Subcutaneous adipose tissue (tissue), 4 donors: ENCODE measurements around the gene AGPAT4. TPM values are rescaled to one million over a fixed set of nuclear protein-coding genes. Genes with fewer than 3 reads are reported as not detected.

Source experiments
- CTCF ChIP-seq: fragments of 450-650 bp; IDR thresholded peaks from one replicate; pipeline ENCODE4 v1.5.1; 2016; ENCODE audit warnings: low read depth, mild to moderate bottlenecking, control low read depth, antibody characterized with exemption, moderate library complexity
- total RNA-seq, 4 donors: library from RNA; depleted of rRNA; stranded (reverse); fragments of >200 nt; gene quantifications; one replicate each; pipeline ENCODE4 v1.1.0, GENCODE V29; 2016

The AGPAT4 gene
- total RNA-seq, 4 donors from 2014 or later: 5.1 to 18.5 (median 7.6) TPM

GRCh38 chr6:161191671-161192070 lies 82.2 kb downstream of the AGPAT4 start:
- no peak for TF ChIP-seq CTCF

DNA sequence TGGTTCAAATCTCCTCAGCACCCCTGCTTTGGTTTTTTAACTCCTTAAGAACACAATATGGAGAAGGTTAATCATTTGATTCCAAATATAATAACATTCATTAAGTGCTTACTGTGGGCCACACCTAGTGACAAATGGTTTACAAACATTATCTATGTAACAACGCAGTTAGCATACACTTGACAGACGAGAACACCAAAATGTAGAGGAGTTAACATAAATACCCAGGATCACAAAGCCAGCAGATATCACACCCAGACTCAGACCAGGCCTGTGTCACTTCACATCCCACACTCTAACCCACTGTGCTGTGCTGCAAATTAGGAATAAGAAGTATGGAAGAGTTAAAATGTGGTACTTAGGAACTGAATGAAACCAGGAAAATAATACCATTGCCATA lies 82.9 kb downstream of the AGPAT4 start:
- TF ChIP-seq CTCF: no peak

- no peak for TF ChIP-seq CTCF
Measured at GRCh38 chr6:161189891-161190290, 84.0 kb downstream of the AGPAT4 start.

- no peak for TF ChIP-seq CTCF
Measured at GRCh38 chr6:161188547-161189465, 85.1 kb downstream of the AGPAT4 start.

DNA sequence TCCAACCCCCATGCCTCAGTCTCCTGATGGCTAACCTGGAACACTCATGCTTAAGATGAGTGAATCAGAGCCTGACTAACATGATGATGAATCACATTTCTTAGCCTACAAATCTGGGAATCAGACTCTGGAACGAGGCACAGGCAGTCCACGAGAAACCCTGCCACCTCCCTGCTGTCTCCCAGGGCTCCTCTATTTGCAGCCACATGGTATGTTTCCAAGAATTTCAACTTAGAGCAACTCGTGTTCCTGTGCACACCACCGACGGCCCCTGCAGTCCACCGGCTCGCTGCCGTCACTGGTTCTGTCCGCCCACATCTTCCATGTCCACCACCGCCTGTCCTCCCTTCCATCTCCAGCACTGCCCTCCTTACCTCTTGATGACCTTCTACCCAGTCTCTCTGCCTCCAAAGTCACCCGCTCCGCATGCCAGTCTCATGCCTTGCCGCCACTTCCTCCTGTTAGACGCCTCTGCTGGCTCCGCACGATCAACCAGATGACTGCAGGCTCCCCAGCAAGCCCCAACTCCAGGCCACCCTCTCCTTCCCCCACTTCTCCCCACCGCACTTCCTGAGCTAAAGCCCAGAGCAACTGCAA lies 87.6 kb downstream of the AGPAT4 start:
- TF ChIP-seq CTCF: no peak

GRCh38 chr6:161181121-161181520 lies 92.7 kb downstream of the AGPAT4 start:
- TF ChIP-seq CTCF: no peak

GRCh38 chr6:161171207-161171606 lies 102.7 kb downstream of the AGPAT4 start:
- TF ChIP-seq CTCF: no peak
